Psoas muscle (tissue), 8 donors: ENCODE measurements around the gene ANKH. TPM values are rescaled to one million over a fixed set of nuclear protein-coding genes. Genes with fewer than 3 reads are reported as not detected.

Source experiments
- ATAC-seq, 4 donors: fragments of 200-7000 bp; cut with Tn5 transposase; one replicate each; pipeline ENCODE4 v1.9.1; 2020; ENCODE audit warnings: moderate library complexity in 3 of 4, mild to moderate bottlenecking in 2 of 4
- DNase-seq, 2 donors: peaks; one replicate each; pipeline ENCODE4 v3.0.0-alpha.2; 2020
- H3K27ac ChIP-seq: fragments of 200-600 bp; one replicate; pipeline ENCODE4 v1.8.0; 2022
- H3K27me3 ChIP-seq, 3 donors: fragments of 200-600 bp in 1 of 3; one replicate each; pipeline versions ENCODE4 v1.6.1 to v1.8.0; 2013 to 2022; ENCODE audit warnings: low read length in 2 of 3, mild to moderate bottlenecking in 2 of 3, moderate library complexity in 1 of 3; ENCODE audit not compliant: insufficient read depth in 3 of 3
- H3K36me3 ChIP-seq, 2 donors: fragments of 200-600 bp in 1 of 2; one replicate each; pipeline versions ENCODE4 v1.6.1 to v1.8.0; 2013 to 2022; ENCODE audit warnings: low read depth in 1 of 2, mild to moderate bottlenecking in 1 of 2, moderate library complexity in 1 of 2; ENCODE audit not compliant: insufficient read depth in 1 of 2
- H3K4me1 ChIP-seq: fragments of 200-600 bp; one replicate; pipeline ENCODE4 v1.8.0; 2022
- H3K4me3 ChIP-seq: fragments of 200-600 bp; one replicate; pipeline ENCODE4 v1.8.0; 2022; ENCODE audit warnings: mild to moderate bottlenecking
- H3K9me3 ChIP-seq: fragments of 200-600 bp; one replicate; pipeline ENCODE4 v1.8.0; 2022
- WGBS, 3 donors: extraction: QIAGEN DNeasy Blood & Tissue Kit; methylation state at CpG; one replicate each; pipeline versions ENCODE4 v1.1.6 to v1.1.7; 2013; 5-methylcytosine and 5-hydroxymethylcytosine counted together
- intact Hi-C, 2 donors: fragments of 100-400 bp; cut with DNase I; formaldehyde crosslinking; loops; one replicate each; pipeline versions ENCODE4 v1.11.0 to v1.14.2; 2022
- polyA plus RNA-seq, 3 donors: library from polyadenylated mRNA; stranded (reverse); fragments of 200-250 nt; gene quantifications; one replicate each; pipeline ENCODE4 v1.2.3, GENCODE V29; 2013
- total RNA-seq, 4 donors: library from RNA; stranded (reverse); fragmentation: NEBNext Ultra II Directional in 2 of 4; extraction: Animal tissue kit (Norgen Biotek cat#: 25700) in 2 of 4; gene quantifications; one replicate each; pipeline versions ENCODE4 v1.2.1 to v1.2.4, GENCODE V29; 2021 to 2023
- TF ChIP-seq, protein P1 (sequence below): fragments of 200-600 bp; IDR thresholded peaks from one replicate; pipeline ENCODE4 v1.8.0; 2022; ENCODE audit warnings: antibody characterized with exemption
- donor health status: healthy with polysubstance abuse.
- donor health status: DM: no; HTN: no; CAD: no; lungs with moderate emphysema.
- donor health status: Bipolar disorder and iron deficiency.
- donor health status: healthy.
- donor health status: DM: yes; HTN: yes; CAD: no.
- donor health status: DM: no; HTN: no; CAD: no.
- donor health status: DM: no; HTN: no; CAD: no.
- donor health status: DM: yes; HTN: yes; CAD: no.

ANKH gene
- total and polyA plus RNA-seq, 7 donors: 24.0 to 92.8 (median 63.0) TPM

DNA sequence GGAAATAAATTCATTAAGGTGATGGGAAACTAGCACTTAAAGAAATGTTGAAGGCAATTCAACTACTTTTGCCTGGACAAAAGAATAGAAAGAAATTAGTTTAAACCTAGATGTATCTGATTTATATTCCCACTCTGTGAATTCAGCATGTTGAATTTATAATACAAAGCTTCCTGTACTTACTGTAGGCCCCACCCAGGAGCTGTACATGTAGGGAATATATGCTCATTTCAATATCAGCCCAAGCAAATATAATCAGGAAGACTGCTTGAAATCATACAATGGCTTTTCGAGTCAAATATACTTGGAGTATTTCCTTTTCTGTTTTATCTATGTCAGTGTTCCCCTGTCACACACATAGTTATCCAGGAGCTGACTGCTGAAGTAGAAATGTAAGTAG lies 105.0 kb downstream of the ANKH start:
- intact Hi-C loops: no loop called here
- WGBS, 3 donors: 77 to 81% (median 79%) methylated on average over 1 of the region's 1 CpG
- Histone ChIP-seq H3K27ac (no peak overlapping the region), H3K4me3 (no peak overlapping the region), H3K9me3 (no peaks in the 10 kb centered on the region), H3K36me3 (peaks cover 0 to 16% of the 10 kb centered on the region in 2 donors), H3K27me3 (no peaks in the 10 kb centered on the region), H3K4me1 (peaks cover 19% of the 10 kb centered on the region)
- DNase-seq (no peak), ATAC-seq (no peak)
- TF ChIP-seq, protein P1, sequence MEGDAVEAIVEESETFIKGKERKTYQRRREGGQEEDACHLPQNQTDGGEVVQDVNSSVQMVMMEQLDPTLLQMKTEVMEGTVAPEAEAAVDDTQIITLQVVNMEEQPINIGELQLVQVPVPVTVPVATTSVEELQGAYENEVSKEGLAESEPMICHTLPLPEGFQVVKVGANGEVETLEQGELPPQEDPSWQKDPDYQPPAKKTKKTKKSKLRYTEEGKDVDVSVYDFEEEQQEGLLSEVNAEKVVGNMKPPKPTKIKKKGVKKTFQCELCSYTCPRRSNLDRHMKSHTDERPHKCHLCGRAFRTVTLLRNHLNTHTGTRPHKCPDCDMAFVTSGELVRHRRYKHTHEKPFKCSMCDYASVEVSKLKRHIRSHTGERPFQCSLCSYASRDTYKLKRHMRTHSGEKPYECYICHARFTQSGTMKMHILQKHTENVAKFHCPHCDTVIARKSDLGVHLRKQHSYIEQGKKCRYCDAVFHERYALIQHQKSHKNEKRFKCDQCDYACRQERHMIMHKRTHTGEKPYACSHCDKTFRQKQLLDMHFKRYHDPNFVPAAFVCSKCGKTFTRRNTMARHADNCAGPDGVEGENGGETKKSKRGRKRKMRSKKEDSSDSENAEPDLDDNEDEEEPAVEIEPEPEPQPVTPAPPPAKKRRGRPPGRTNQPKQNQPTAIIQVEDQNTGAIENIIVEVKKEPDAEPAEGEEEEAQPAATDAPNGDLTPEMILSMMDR: no peak

GRCh38 chr5:14765587-14765986 lies 106.0 kb downstream of the ANKH start:
- peaks cover 0 to 16% of the 10 kb centered on the region in 2 donors for H3K36me3 ChIP-seq

GRCh38 chr5:14762549-14763216 lies 108.9 kb downstream of the ANKH start:
- no peaks in the 10 kb centered on the region for H3K9me3 ChIP-seq
- H3K4me1 ChIP-seq: peaks cover 43% of the 10 kb centered on the region
- peaks cover 0 to 12% of the 10 kb centered on the region in 2 donors for H3K36me3 ChIP-seq
- 74 to 82% (median 74%) methylated on average over 4 of the region's 4 CpGs for WGBS, 3 donors
- DNase-seq: no peak
- intact Hi-C loops: loop anchor here in 1 of 2 donors (5.0 kb wide), 1 partner anchor 60 kb away; no protein-coding TSS in a partner anchor
- H3K4me3 ChIP-seq: no peak overlapping the region
- no peak for ATAC-seq
- no peaks in the 10 kb centered on the region for H3K27me3 ChIP-seq
- TF ChIP-seq, protein P1: no peak
- H3K27ac ChIP-seq: peak overlapping the region; percentile 82

More at GRCh38 chr5:14765587-14765986, 106.0 kb downstream of the ANKH start:
- intact Hi-C loops: no loop called here
- 63 to 67% (median 63%) methylated on average over 3 of the region's 3 CpGs for WGBS, 3 donors
- ATAC-seq (no peak), DNase-seq (no peak)
- Histone ChIP-seq H3K4me1 (peaks cover 18% of the 10 kb centered on the region), H3K4me3 (no peak overlapping the region), H3K9me3 (no peaks in the 10 kb centered on the region), H3K27ac (no peak overlapping the region), H3K27me3 (no peaks in the 10 kb centered on the region)
- TF ChIP-seq, protein P1: no peak

GRCh38 chr5:14760548-14761002 lies 111.0 kb downstream of the ANKH start:
- intact Hi-C loops: loop anchor here in 1 of 2 donors (5.0 kb wide), 1 partner anchor 62 kb away; no protein-coding TSS in a partner anchor
- peaks cover 53% of the 10 kb centered on the region for H3K4me1 ChIP-seq
- H3K27ac ChIP-seq: peak overlapping the region; percentile 82
- H3K9me3 ChIP-seq: no peaks in the 10 kb centered on the region
- DNase-seq (peak; percentile 44 to 83), ATAC-seq (peak; percentile 94 to 96 (median 95))
- no peaks in the 10 kb centered on the region for H3K36me3 ChIP-seq
- TF ChIP-seq, protein P1: no peak
- no peak overlapping the region for H3K4me3 ChIP-seq
- no peaks in the 10 kb centered on the region for H3K27me3 ChIP-seq
- 23 to 33% (median 25%) methylated on average over 4 of the region's 4 CpGs for WGBS, 3 donors
